Natural killer cell (primary cell): Measurements from ENCODE around the gene FNDC3B. TPM values are rescaled to one million over a fixed set of nuclear protein-coding genes. Genes with fewer than 3 reads are reported as not detected.

ENCODE experiments used
- ATAC-seq, 3 donors: fragments of 150-1000 bp in 2 of 3; fragments of 200-7000 bp in 1 of 3; cut with Tn5 transposase; 1 replicate in 1 of 3; 2 replicates in 2 of 3; pipeline ENCODE4 v1.10.0; 2021; ENCODE audit warnings: mild to moderate bottlenecking in 2 of 3, moderate library complexity in 2 of 3
- DNase-seq, 2 donors: peaks; one replicate each; pipeline versions ENCODE4 v3.0.0 to v3.0.0-alpha.2; 2013 to 2021; ENCODE audit warnings: mixed read lengths in 1 of 2
- H3K27ac ChIP-seq: one replicate; pipeline ENCODE4 v1.5.1; 2013; ENCODE audit warnings: mild to moderate bottlenecking, low read length
- H3K27me3 ChIP-seq: one replicate; pipeline ENCODE4 v1.6.1; 2013; ENCODE audit warnings: low read length; ENCODE audit not compliant: control insufficient read depth, insufficient read depth
- H3K36me3 ChIP-seq: one replicate; pipeline ENCODE4 v1.6.1; 2013; ENCODE audit warnings: low read length; ENCODE audit not compliant: control insufficient read depth, insufficient read depth
- H3K4me1 ChIP-seq: one replicate; pipeline ENCODE4 v1.6.1; 2013; ENCODE audit warnings: low read length; ENCODE audit not compliant: control insufficient read depth, insufficient read depth
- H3K4me3 ChIP-seq: one replicate; pipeline ENCODE4 v1.5.1; 2013; ENCODE audit warnings: low read length
- H3K9me3 ChIP-seq: one replicate; pipeline ENCODE4 v1.6.1; 2013; ENCODE audit warnings: low read length; ENCODE audit not compliant: control insufficient read depth, insufficient read depth
- H3K27ac Mint-ChIP-seq, 2 donors: one replicate each; pipeline ENCODE4 v1.8.0; 2022; ENCODE audit warnings: mild to moderate bottlenecking in 2 of 2, mixed read lengths in 2 of 2, moderate library complexity in 1 of 2
- H3K27me3 Mint-ChIP-seq, 2 donors: one replicate each; pipeline ENCODE4 v1.8.0; 2022; ENCODE audit warnings: low read depth in 2 of 2, mixed read lengths in 2 of 2
- H3K36me3 Mint-ChIP-seq: one replicate; pipeline ENCODE4 v1.8.0; 2022; ENCODE audit warnings: mixed read lengths
- H3K4me1 Mint-ChIP-seq, 2 donors: one replicate each; pipeline ENCODE4 v1.8.0; 2022; ENCODE audit warnings: mixed read lengths in 2 of 2
- H3K4me3 Mint-ChIP-seq: one replicate; pipeline ENCODE4 v1.8.0; 2022; ENCODE audit warnings: mild to moderate bottlenecking, moderate library complexity, mixed read lengths
- H3K9me3 Mint-ChIP-seq, 2 donors: one replicate each; pipeline ENCODE4 v1.8.0; 2022; ENCODE audit warnings: mixed read lengths in 2 of 2
- CTCF ChIP-seq: fragments of 200-600 bp; IDR thresholded peaks from one replicate; pipeline ENCODE4 v1.8.0; 2022; ENCODE audit warnings: antibody characterized with exemption
- WGBS: methylation state at CpG from one replicate; pipeline ENCODE4 v1.1.7; 2013; ENCODE audit warnings: missing lambda C conversion rate; ENCODE audit not compliant: insufficient coverage; 5-methylcytosine and 5-hydroxymethylcytosine counted together
- intact Hi-C: fragments of 100-400 bp; cut with micrococcal nuclease; formaldehyde crosslinking; loops from one replicate; pipeline ENCODE4 v1.14.2; 2022
- total RNA-seq, 4 donors: library from RNA; stranded (reverse); fragments of 120-200 nt in 1 of 4; gene quantifications; one replicate each; pipeline versions ENCODE4 v1.2.3 to v1.2.4, GENCODE V29; 2013 to 2022

Gene FNDC3B
- total RNA-seq, 3 donors from 2014 or later (not counting 1 experiment from before 2014, with no cell fraction given), result 154 to 214 (median 206) TPM

GRCh38 chr3:172136330-172136729 lies 97.0 kb downstream of the FNDC3B start:
- Histone ChIP-seq H3K4me1 (peaks cover 48% of the 10 kb centered on the region), H3K9me3 (no peaks in the 10 kb centered on the region), H3K27me3 (no peaks in the 10 kb centered on the region), H3K27ac (no peak overlapping the region), H3K4me3 (no peak overlapping the region), H3K36me3 (no peaks in the 10 kb centered on the region)
- intact Hi-C loops, result no loop called here
- H3K27ac Mint-ChIP-seq, result peak overlapping the region; percentile 82 to 88
- peaks cover 87 to 89% of the 10 kb centered on the region in 2 donors for H3K4me1 Mint-ChIP-seq
- H3K36me3 Mint-ChIP-seq, result no peaks in the 10 kb centered on the region
- no peaks in the 10 kb centered on the region for H3K9me3 Mint-ChIP-seq
- no peaks in the 10 kb centered on the region for H3K27me3 Mint-ChIP-seq
- no peak for DNase-seq
- 100% methylated on average over 1 of the region's 1 CpG for WGBS
- H3K4me3 Mint-ChIP-seq, result peak overlapping the region; percentile 13
- TF ChIP-seq CTCF, result no peak
- no peak for ATAC-seq

- TF ChIP-seq CTCF, result no peak
- H3K27me3 ChIP-seq, result no peaks in the 10 kb centered on the region
- Mint-ChIP-seq H3K27me3 (no peaks in the 10 kb centered on the region), H3K27ac (peak overlapping the region; percentile 82 to 88), H3K4me3 (peak overlapping the region; percentile 54), H3K36me3 (no peaks in the 10 kb centered on the region), H3K4me1 (peaks cover 92 to 94% of the 10 kb centered on the region in 2 donors), H3K9me3 (no peaks in the 10 kb centered on the region)
- H3K36me3 ChIP-seq, result no peaks in the 10 kb centered on the region
- H3K4me3 ChIP-seq, result no peak overlapping the region
- H3K9me3 ChIP-seq, result no peaks in the 10 kb centered on the region
- no peak for ATAC-seq
- no peak for DNase-seq
- peak overlapping the region; percentile 56 for H3K27ac ChIP-seq
- intact Hi-C loops, result no loop called here
- H3K4me1 ChIP-seq, result peaks cover 52% of the 10 kb centered on the region
- WGBS, result 92% methylated on average over 2 of the region's 2 CpGs
Observed at GRCh38 chr3:172137287-172138192, 98.2 kb downstream of the FNDC3B start.

- no peaks in the 10 kb centered on the region for H3K9me3 Mint-ChIP-seq
- no peak for TF ChIP-seq CTCF
- peak overlapping the region; percentile 82 to 88 for H3K27ac Mint-ChIP-seq
- no peaks in the 10 kb centered on the region for H3K36me3 ChIP-seq
- no peaks in the 10 kb centered on the region for H3K27me3 Mint-ChIP-seq
- no peaks in the 10 kb centered on the region for H3K27me3 ChIP-seq
- no peaks in the 10 kb centered on the region for H3K36me3 Mint-ChIP-seq
- peak overlapping the region; percentile 54 for H3K4me3 Mint-ChIP-seq
- no peaks in the 10 kb centered on the region for H3K9me3 ChIP-seq
- H3K27ac ChIP-seq, result peak overlapping the region; percentile 56
- intact Hi-C loops, result no loop called here
- WGBS, result 17% methylated on average over 2 of the region's 3 CpGs
- H3K4me1 Mint-ChIP-seq, result peaks cover 94 to 95% of the 10 kb centered on the region in 2 donors
- ATAC-seq (peak; percentile 28 to 51 (median 46)), DNase-seq (no peak)
- H3K4me3 ChIP-seq, result no peak overlapping the region
- peaks cover 54% of the 10 kb centered on the region for H3K4me1 ChIP-seq
Observed at GRCh38 chr3:172138193-172138537, 98.8 kb downstream of the FNDC3B start.
